Stimulated activated naive CD4-positive, alpha-beta T cell (primary cell): ENCODE results near the gene ANGPTL1.

ENCODE experiments used
- DNase-seq, 6 experiments: peaks; one replicate each; lab custom pipeline; 2025; lab: John Stamatoyannopoulos, UW

Gene ANGPTL1

GRCh38 chr1:178870944-178871343 lies at the start of gene ANGPTL1:
ANGPTL1 (minus strand) TSS chr1:178871077; CDS start chr1:178865776, 5,301 bp downstream.
- DNase-seq: no peak

- no peak for DNase-seq
Measured at GRCh38 chr1:178919581-178919980, 48.7 kb upstream of the ANGPTL1 start.

- DNase-seq: no peak
Measured at GRCh38 chr1:178918955-178919354, 48.1 kb upstream of the ANGPTL1 start.

- no peak for DNase-seq
Measured at GRCh38 chr1:178918308-178918707, 47.4 kb upstream of the ANGPTL1 start.

- no peak for DNase-seq
Measured at GRCh38 chr1:178916448-178917174, 45.7 kb upstream of the ANGPTL1 start.

- DNase-seq: no peak
Measured at GRCh38 chr1:178912597-178912996, 41.7 kb upstream of the ANGPTL1 start.

- no peak for DNase-seq
Measured at GRCh38 chr1:178910023-178910422, 39.1 kb upstream of the ANGPTL1 start.

GRCh38 chr1:178908358-178908757 lies 37.5 kb upstream of the ANGPTL1 start:
- DNase-seq: no peak

- no peak for DNase-seq
Measured at GRCh38 chr1:178901482-178902125, 30.7 kb upstream of the ANGPTL1 start.

GRCh38 chr1:178899402-178899801 lies 28.5 kb upstream of the ANGPTL1 start:
- DNase-seq: no peak

GRCh38 chr1:178898401-178898800 lies 27.5 kb upstream of the ANGPTL1 start:
- DNase-seq: no peak

GRCh38 chr1:178895928-178896327 lies 25.1 kb upstream of the ANGPTL1 start:
- DNase-seq: no peak

- DNase-seq: no peak
Measured at GRCh38 chr1:178886551-178886950, 15.7 kb upstream of the ANGPTL1 start.

- DNase-seq: no peak
Measured at GRCh38 chr1:178885869-178886268, 15.0 kb upstream of the ANGPTL1 start.

GRCh38 chr1:178881950-178882349 lies 11.1 kb upstream of the ANGPTL1 start:
- DNase-seq: no peak

GRCh38 chr1:178877896-178878295 lies 7.0 kb upstream of the ANGPTL1 start:
- no peak for DNase-seq

- no peak for DNase-seq
Measured at GRCh38 chr1:178875936-178876335, 5.1 kb upstream of the ANGPTL1 start.

GRCh38 chr1:178874966-178875365 lies 4.1 kb upstream of the ANGPTL1 start:
- DNase-seq: no peak

GRCh38 chr1:178871551-178872320 lies 859 bp upstream of the ANGPTL1 start:
- peak in 1 of 6 experiments; percentile 0 for DNase-seq

- DNase-seq: no peak
Measured at GRCh38 chr1:178870221-178870620, 656 bp downstream of the ANGPTL1 start.

- no peak for DNase-seq
Measured at GRCh38 chr1:178869119-178869697, 1.7 kb downstream of the ANGPTL1 start.

- no peak for DNase-seq
Measured at GRCh38 chr1:178868706-178869105, 2.2 kb downstream of the ANGPTL1 start.
